SU-DHL-6 (cell line): ENCODE measurements around the gene HOXD11.

ENCODE experiments used
- H2AFZ ChIP-seq: fragments of 200-600 bp; sonication (generic); 2 replicates; pipeline ENCODE4 v1.6.1; 2014; ENCODE audit warnings: low read depth, mild to moderate bottlenecking, moderate library complexity, mixed read lengths, antibody characterized with exemption, low read length; ENCODE audit not compliant: severe bottlenecking
- H3F3A ChIP-seq: fragments of 200-600 bp; shearing (Covaris generic); 2 replicates; pipeline ENCODE4 v1.6.0; 2016; ENCODE audit warnings: antibody characterized with exemption, mild to moderate bottlenecking; ENCODE audit not compliant: insufficient read depth
- H3K27ac ChIP-seq: fragments of 200-600 bp; sonication (generic); 2 replicates; pipeline ENCODE4 v1.5.1; 2016; ENCODE audit warnings: low read depth, mild to moderate bottlenecking, low read length, moderate library complexity, mixed read lengths
- H3K27me3 ChIP-seq: fragments of 200-600 bp; sonication (generic), shearing (Covaris generic); 2 replicates; pipeline ENCODE4 v1.6.0; 2014; ENCODE audit warnings: mild to moderate bottlenecking, low read length
- H3K36me3 ChIP-seq: fragments of 200-600 bp; sonication (generic); 2 replicates; pipeline ENCODE4 v1.6.1; 2014; ENCODE audit warnings: mild to moderate bottlenecking, low read length, mixed read lengths
- H3K4me2 ChIP-seq: fragments of 300-600, 200-600 bp; shearing (Covaris generic), sonication (generic); 2 replicates; pipeline ENCODE4 v1.6.0; 2014; ENCODE audit warnings: low read length, low read depth, mild to moderate bottlenecking; ENCODE audit not compliant: poor library complexity, severe bottlenecking
- H3K4me3 ChIP-seq: fragments of 200-600 bp; sonication (generic); 2 replicates; pipeline ENCODE4 v1.5.1; 2014; ENCODE audit warnings: antibody characterized with exemption, low read length, mild to moderate bottlenecking, mixed read lengths; ENCODE audit not compliant: insufficient read depth, poor library complexity, severe bottlenecking
- H3K79me2 ChIP-seq: fragments of 200-600 bp; sonication (generic); 2 replicates; pipeline ENCODE4 v1.6.1; 2014; ENCODE audit warnings: mild to moderate bottlenecking, low read length, moderate library complexity; ENCODE audit not compliant: insufficient read depth
- H3K9ac ChIP-seq: fragments of 200-600 bp; sonication (generic); 2 replicates; pipeline ENCODE4 v1.7.0; 2014; ENCODE audit warnings: mild to moderate bottlenecking, low read length
- H3K9me2 ChIP-seq: fragments of 200-600 bp; sonication (generic); replicated peaks from 2 replicates; pipeline ENCODE4 v1.6.1; 2014; ENCODE audit warnings: low read length; ENCODE audit not compliant: insufficient read depth
- H3K9me3 ChIP-seq: fragments of 200-600 bp; sonication (generic); 2 replicates; pipeline ENCODE4 v1.6.1; 2014; ENCODE audit warnings: low read length, mixed read lengths; ENCODE audit not compliant: insufficient read depth
- H4K20me1 ChIP-seq: fragments of 200-600 bp; sonication (generic); 2 replicates; pipeline ENCODE4 v1.6.1; 2014; ENCODE audit warnings: low read depth, mild to moderate bottlenecking, antibody characterized with exemption, low read length, moderate library complexity, mixed read lengths
- EZH2phosphoT487 ChIP-seq: fragments of 200-600 bp; sonication (generic), shearing (Covaris generic); conservative IDR thresholded peaks from 2 replicates; pipeline ENCODE4 v1.6.1; 2018; ENCODE audit warnings: mild to moderate bottlenecking, antibody characterized with exemption, low read length, moderate library complexity, mixed read lengths
- TF ChIP-seq, protein P1 (sequence below): fragments of 200-600 bp; sonication (generic); IDR thresholded peaks from one replicate; pipeline ENCODE4 v1.5.1; 2017; ENCODE audit warnings: antibody characterized with exemption, mild to moderate bottlenecking, low read length, moderate library complexity; ENCODE audit not compliant: insufficient read depth, poor library complexity, severe bottlenecking

HOXD11 gene

DNA sequence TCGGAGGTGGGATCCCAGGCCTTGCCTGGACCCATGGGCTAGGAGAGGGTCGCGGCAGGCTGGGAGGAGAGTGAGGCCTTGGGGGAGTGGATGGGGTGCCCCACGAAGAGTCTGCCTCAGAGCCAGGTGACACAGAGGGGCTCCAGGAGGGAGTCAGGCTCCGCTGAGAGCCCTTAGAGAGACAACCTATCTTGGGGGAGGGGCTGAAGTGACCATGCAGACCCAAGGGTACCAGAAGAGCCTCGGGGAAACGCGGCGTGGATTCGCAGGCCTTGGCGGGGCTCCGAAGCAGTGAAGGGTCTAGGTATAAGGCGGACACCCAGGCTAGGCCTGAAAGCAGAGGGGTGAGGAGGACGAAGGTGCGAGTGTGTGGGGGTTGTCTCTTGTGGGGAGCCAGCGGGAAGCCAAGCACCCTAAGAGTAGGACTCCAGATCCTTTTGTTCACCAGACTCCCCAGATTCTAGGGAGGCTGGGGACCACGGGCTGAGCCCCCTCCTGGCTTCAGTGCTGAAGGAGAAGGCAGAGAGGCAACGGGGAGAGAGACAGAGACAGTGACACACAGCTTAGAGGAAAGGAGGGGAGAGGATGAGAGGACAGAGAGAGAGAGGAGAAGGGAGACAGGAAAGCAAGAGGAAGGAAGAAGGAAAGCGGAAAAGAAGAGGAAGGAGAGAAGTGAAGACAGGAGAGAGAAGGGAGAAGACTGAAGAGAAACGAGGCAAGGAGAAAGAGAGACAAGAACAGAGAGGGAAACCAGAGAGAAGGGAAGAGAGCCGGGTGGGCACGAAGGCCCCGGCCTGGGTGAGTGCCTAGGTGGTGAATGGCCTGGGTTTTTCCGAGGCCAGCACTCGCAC lies 1.1 kb upstream of the HOXD11 start:
- no peak for TF ChIP-seq EZH2phosphoT487
- TF ChIP-seq, protein P1, sequence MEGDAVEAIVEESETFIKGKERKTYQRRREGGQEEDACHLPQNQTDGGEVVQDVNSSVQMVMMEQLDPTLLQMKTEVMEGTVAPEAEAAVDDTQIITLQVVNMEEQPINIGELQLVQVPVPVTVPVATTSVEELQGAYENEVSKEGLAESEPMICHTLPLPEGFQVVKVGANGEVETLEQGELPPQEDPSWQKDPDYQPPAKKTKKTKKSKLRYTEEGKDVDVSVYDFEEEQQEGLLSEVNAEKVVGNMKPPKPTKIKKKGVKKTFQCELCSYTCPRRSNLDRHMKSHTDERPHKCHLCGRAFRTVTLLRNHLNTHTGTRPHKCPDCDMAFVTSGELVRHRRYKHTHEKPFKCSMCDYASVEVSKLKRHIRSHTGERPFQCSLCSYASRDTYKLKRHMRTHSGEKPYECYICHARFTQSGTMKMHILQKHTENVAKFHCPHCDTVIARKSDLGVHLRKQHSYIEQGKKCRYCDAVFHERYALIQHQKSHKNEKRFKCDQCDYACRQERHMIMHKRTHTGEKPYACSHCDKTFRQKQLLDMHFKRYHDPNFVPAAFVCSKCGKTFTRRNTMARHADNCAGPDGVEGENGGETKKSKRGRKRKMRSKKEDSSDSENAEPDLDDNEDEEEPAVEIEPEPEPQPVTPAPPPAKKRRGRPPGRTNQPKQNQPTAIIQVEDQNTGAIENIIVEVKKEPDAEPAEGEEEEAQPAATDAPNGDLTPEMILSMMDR: no peak
- no peak overlapping the region for H3K27ac ChIP-seq
- no peaks in the 10 kb centered on the region for H3K36me3 ChIP-seq
- no peak overlapping the region for H3K4me3 ChIP-seq
- no peaks in the 10 kb centered on the region for H3K9me2 ChIP-seq
- no peak overlapping the region for H3K4me2 ChIP-seq
- H3K9ac ChIP-seq: no peak overlapping the region
- no peaks in the 10 kb centered on the region for H4K20me1 ChIP-seq
- no peaks in the 10 kb centered on the region for H3F3A ChIP-seq
- no peaks in the 10 kb centered on the region for H3K79me2 ChIP-seq
- H3K9me3 ChIP-seq: no peaks in the 10 kb centered on the region
- H2AFZ ChIP-seq: no peak overlapping the region
- H3K27me3 ChIP-seq: no peaks in the 10 kb centered on the region

DNA sequence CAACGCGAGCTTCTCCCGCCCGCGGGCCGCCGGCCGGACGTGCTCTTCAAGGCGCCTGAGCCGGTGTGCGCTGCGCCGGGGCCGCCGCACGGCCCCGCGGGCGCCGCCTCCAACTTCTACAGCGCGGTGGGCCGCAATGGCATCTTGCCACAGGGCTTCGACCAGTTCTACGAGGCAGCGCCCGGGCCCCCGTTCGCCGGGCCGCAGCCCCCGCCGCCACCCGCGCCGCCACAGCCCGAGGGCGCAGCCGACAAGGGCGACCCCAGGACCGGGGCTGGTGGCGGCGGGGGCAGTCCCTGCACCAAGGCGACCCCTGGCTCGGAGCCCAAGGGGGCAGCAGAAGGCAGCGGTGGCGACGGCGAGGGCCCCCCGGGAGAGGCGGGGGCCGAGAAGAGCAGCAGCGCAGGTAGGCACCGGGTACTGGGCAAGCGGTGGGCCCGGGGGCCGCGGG lies 676 bp downstream of the HOXD11 start:
- no peaks in the 10 kb centered on the region for H3K27me3 ChIP-seq
- no peaks in the 10 kb centered on the region for H3K9me3 ChIP-seq
- H2AFZ ChIP-seq: no peak overlapping the region
- H3K27ac ChIP-seq: no peak overlapping the region
- no peaks in the 10 kb centered on the region for H3F3A ChIP-seq
- no peak overlapping the region for H3K4me3 ChIP-seq
- TF ChIP-seq, protein P1: no peak
- no peak for TF ChIP-seq EZH2phosphoT487
- no peak overlapping the region for H3K4me2 ChIP-seq
- no peaks in the 10 kb centered on the region for H3K9me2 ChIP-seq
- H3K36me3 ChIP-seq: no peaks in the 10 kb centered on the region
- H3K79me2 ChIP-seq: no peaks in the 10 kb centered on the region
- H4K20me1 ChIP-seq: no peaks in the 10 kb centered on the region
- H3K9ac ChIP-seq: no peak overlapping the region

DNA sequence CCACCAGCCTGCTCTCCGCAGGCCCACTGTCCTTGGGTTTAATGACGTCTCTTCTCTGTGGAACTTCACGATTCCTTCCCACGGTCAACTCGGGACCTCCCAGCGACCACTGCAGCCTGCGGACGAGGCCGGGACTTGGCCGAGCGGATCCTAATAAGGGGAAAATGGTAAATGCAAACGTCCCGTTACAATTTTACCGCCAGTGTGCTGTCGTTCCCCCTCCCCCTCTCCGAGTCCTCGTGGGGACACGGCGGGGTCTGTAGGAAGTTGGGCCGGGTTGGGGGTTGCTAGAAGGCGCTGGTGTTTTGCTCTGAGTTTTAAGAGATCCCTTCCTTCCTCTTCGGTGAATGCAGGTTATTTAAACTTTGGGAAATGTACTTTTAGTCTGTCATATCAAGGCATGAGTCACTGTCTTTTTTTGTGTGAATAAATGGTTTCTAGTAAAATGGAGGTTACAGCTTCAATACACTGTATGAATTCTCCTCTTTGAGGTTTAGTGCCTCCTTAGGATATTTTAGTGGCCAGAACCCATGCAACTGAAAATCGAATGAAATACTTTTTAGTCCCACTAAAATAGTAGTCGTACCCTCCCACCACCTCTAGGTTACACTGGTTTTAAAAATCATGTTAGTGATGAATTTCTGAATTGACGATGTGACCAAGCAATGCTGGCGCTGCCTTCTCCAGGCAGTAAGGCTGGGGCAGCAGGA lies 2.3 kb downstream of the HOXD11 start:
- no peak overlapping the region for H3K9ac ChIP-seq
- no peak overlapping the region for H3K27ac ChIP-seq
- H3F3A ChIP-seq: no peaks in the 10 kb centered on the region
- H3K9me2 ChIP-seq: no peaks in the 10 kb centered on the region
- H3K27me3 ChIP-seq: no peaks in the 10 kb centered on the region
- TF ChIP-seq EZH2phosphoT487: no peak
- TF ChIP-seq, protein P1: no peak
- no peaks in the 10 kb centered on the region for H3K36me3 ChIP-seq
- no peaks in the 10 kb centered on the region for H4K20me1 ChIP-seq
- H3K4me2 ChIP-seq: no peak overlapping the region
- no peak overlapping the region for H3K4me3 ChIP-seq
- H3K9me3 ChIP-seq: no peaks in the 10 kb centered on the region
- H2AFZ ChIP-seq: no peak overlapping the region
- H3K79me2 ChIP-seq: no peaks in the 10 kb centered on the region
